Tibial artery (tissue), 4 donors: Measurements from ENCODE around the gene GAB1.

Experiments
- DNase-seq, 2 donors: peaks; one replicate each; pipeline ENCODE4 v3.0.0-alpha.2; 2019
- H3K27ac ChIP-seq, 2 donors: fragments of 200-600 bp; sonication (generic) in 1 of 2; 1 replicate in 1 of 2; 2 replicates in 1 of 2; pipeline ENCODE4 v1.5.1; 2018 to 2019; ENCODE audit warnings: mild to moderate bottlenecking in 1 of 2
- H3K27me3 ChIP-seq, 2 donors: fragments of 200-600 bp; sonication (generic) in 1 of 2; one replicate each; pipeline versions ENCODE4 v1.5.1 to v1.6.0; 2016 to 2019
- H3K36me3 ChIP-seq, 3 donors: fragments of 200-600 bp; sonication (generic) in 2 of 3; one replicate each; pipeline ENCODE4 v1.5.1; 2016 to 2019; ENCODE audit warnings: mild to moderate bottlenecking in 2 of 3
- H3K4me1 ChIP-seq, 4 donors: fragments of 200-600 bp; sonication (generic) in 2 of 4; 1 replicate in 3 of 4; 2 replicates in 1 of 4; pipeline ENCODE4 v1.5.1; 2016 to 2019
- H3K4me3 ChIP-seq, 2 donors: fragments of 200-600 bp; sonication (generic) in 1 of 2; 1 replicate in 1 of 2; 2 replicates in 1 of 2; pipeline ENCODE4 v1.5.1; 2018 to 2019; ENCODE audit warnings: mild to moderate bottlenecking in 2 of 2
- H3K9me3 ChIP-seq, 3 donors: fragments of 200-600 bp; sonication (generic) in 1 of 3; one replicate each; pipeline ENCODE4 v1.5.1; 2016 to 2019
- intact Hi-C: fragments of 100-400 bp; cut with DNase I; formaldehyde crosslinking; loops from one replicate; pipeline ENCODE4 v1.15.0; 2023; ENCODE audit warnings: low total_unique reads
- TF ChIP-seq, protein P1 (sequence below), 2 experiments: fragments of 200-600 bp in 1 of 2; fragments of 450-650 bp in 1 of 2; IDR thresholded peaks; one replicate each; pipeline ENCODE4 v1.5.1; 2017 to 2019; ENCODE audit warnings: antibody characterized with exemption in 2 of 2, mild to moderate bottlenecking in 1 of 2, moderate library complexity in 1 of 2

The GAB1 gene

DNA sequence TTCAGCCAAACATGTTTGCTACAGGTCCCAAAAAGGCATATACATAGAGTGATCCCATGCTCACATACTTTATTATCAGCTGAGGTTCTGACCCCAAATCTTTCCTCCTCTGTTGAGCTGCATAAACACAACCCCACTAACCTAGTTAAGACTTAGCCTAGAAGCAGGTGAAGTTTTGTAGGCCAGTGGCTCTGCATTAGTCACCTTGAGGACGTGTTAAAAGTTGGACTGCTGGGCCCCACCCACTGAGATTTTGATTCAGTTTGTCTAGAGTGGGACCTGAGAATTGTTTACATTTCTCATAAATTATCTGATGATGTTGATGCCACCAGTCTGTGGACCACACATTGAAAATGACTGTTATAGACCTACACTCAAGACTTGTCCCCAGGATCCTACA lies 43.8 kb upstream of the GAB1 start:
- no peaks in the 10 kb centered on the region for H3K9me3 ChIP-seq
- DNase-seq = no peak
- H3K4me3 ChIP-seq = no peak overlapping the region
- no peak overlapping the region for H3K27ac ChIP-seq
- peaks cover 0 to 17% (median 8%) of the 10 kb centered on the region in 4 donors for H3K4me1 ChIP-seq
- intact Hi-C loops = no loop called here
- no peaks in the 10 kb centered on the region for H3K27me3 ChIP-seq
- TF ChIP-seq, protein P1, sequence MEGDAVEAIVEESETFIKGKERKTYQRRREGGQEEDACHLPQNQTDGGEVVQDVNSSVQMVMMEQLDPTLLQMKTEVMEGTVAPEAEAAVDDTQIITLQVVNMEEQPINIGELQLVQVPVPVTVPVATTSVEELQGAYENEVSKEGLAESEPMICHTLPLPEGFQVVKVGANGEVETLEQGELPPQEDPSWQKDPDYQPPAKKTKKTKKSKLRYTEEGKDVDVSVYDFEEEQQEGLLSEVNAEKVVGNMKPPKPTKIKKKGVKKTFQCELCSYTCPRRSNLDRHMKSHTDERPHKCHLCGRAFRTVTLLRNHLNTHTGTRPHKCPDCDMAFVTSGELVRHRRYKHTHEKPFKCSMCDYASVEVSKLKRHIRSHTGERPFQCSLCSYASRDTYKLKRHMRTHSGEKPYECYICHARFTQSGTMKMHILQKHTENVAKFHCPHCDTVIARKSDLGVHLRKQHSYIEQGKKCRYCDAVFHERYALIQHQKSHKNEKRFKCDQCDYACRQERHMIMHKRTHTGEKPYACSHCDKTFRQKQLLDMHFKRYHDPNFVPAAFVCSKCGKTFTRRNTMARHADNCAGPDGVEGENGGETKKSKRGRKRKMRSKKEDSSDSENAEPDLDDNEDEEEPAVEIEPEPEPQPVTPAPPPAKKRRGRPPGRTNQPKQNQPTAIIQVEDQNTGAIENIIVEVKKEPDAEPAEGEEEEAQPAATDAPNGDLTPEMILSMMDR (IDR thresholded peaks at IDR 0.05) = no peak
- no peaks in the 10 kb centered on the region for H3K36me3 ChIP-seq

DNA sequence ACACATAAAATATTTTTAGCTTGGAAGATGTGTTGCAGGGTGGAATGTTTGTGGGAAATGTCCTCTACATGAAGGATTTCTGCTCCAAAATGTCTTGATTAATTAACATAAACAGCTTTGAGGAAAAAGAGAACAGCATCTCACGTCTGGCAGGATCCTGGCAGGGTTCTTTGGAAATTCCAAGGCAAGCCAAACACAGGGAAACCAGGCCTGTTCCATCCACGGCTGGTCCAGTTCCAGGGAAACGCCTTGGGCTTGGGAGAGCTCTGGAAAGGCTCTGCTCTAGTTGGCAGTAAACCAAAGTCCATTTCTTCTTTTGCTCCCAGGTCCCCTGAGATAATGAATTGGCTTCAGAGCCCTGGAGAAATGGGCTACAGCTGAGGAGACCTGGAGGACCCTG lies 42.4 kb upstream of the GAB1 start:
- no peaks in the 10 kb centered on the region for H3K36me3 ChIP-seq
- no peaks in the 10 kb centered on the region for H3K27me3 ChIP-seq
- H3K4me3 ChIP-seq = no peak overlapping the region
- H3K9me3 ChIP-seq = no peaks in the 10 kb centered on the region
- TF ChIP-seq, protein P1 (IDR thresholded peaks at IDR 0.05) = no peak
- peak overlapping the region; percentile 6 to 45 for H3K27ac ChIP-seq
- H3K4me1 ChIP-seq = peaks cover 0 to 17% (median 8%) of the 10 kb centered on the region in 4 donors
- intact Hi-C loops = no loop called here
- peak; percentile 66 to 85 for DNase-seq

GRCh38 chr4:143294710-143295275 lies 41.9 kb upstream of the GAB1 start:
- H3K4me1 ChIP-seq = peaks cover 0 to 17% (median 8%) of the 10 kb centered on the region in 4 donors
- intact Hi-C loops = no loop called here
- no peak for DNase-seq
- no peaks in the 10 kb centered on the region for H3K9me3 ChIP-seq
- H3K27me3 ChIP-seq = no peaks in the 10 kb centered on the region
- TF ChIP-seq, protein P1 (IDR thresholded peaks at IDR 0.05) = no peak
- H3K4me3 ChIP-seq = no peak overlapping the region
- no peaks in the 10 kb centered on the region for H3K36me3 ChIP-seq
- peak overlapping the region in 1 of 2 donors; percentile 45 for H3K27ac ChIP-seq

DNA sequence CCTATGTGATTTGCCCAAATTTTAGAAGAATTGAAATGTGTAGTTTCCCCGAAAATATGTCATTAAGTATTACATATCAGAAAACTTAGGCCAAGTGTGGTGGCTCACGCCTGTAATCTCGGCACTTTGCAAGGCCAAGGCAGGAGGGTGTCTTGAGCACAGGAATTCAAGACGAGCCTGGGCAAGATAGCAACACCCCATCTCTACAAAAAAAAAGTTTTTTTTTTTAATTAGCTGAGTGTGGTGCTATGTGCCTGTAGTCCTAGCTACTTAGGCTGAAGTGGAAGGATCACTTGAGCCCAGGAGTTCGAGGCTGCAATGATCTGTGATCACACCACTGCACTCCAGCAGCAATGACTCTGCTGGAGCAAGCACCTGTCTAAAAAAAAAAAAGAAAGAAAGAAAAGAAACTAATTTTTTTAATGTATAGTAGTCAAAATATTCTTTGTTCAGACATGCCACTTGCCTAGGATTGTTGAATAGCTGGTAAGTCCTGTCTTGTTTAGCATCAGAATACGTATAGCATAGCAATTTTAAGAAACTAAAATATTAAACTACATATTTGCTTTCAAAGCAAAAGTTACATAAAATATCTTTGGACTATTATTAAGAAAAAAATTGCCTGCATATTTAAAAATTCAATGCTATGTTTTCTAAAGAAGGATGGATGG lies 40.1 kb upstream of the GAB1 start:
- no peak overlapping the region for H3K4me3 ChIP-seq
- no peaks in the 10 kb centered on the region for H3K9me3 ChIP-seq
- H3K27ac ChIP-seq = no peak overlapping the region
- DNase-seq = no peak
- H3K27me3 ChIP-seq = no peaks in the 10 kb centered on the region
- TF ChIP-seq, protein P1 (IDR thresholded peaks at IDR 0.05) = no peak
- intact Hi-C loops = no loop called here
- H3K4me1 ChIP-seq = peaks cover 0 to 20% (median 9%) of the 10 kb centered on the region in 4 donors
- H3K36me3 ChIP-seq = no peaks in the 10 kb centered on the region

DNA sequence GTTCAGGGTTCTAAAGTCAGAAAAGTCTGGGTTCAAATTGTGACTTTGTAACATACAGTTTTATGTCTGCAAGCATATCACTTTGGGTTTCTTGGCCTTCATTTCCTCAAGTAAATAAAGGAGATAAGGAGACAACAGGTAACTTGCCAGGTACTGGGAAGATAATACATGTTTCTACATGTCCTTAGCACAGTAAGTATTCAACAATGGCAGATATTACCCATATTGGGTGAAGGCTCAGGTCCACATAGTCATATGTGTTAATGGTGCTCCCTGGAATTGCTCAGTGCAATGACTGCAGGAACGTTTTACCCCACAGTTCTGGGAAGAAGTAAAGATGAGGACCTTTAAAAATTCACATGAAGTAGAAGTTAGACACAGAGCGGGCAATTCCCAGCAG lies 35.8 kb upstream of the GAB1 start:
- no peak overlapping the region for H3K4me3 ChIP-seq
- H3K9me3 ChIP-seq = no peaks in the 10 kb centered on the region
- H3K4me1 ChIP-seq = peaks cover 0 to 16% (median 0%) of the 10 kb centered on the region in 4 donors
- DNase-seq = no peak
- H3K36me3 ChIP-seq = no peaks in the 10 kb centered on the region
- TF ChIP-seq, protein P1 (IDR thresholded peaks at IDR 0.05) = no peak
- no peak overlapping the region for H3K27ac ChIP-seq
- intact Hi-C loops = no loop called here
- no peaks in the 10 kb centered on the region for H3K27me3 ChIP-seq
